Skeletal muscle tissue (tissue), 4 donors: ENCODE data around the gene TNIP3. TPM values are rescaled to one million over a fixed set of nuclear protein-coding genes. Genes with fewer than 3 reads are reported as not detected.
"Not testable (repeated sequence)": the region's sequence is repeated elsewhere in the genome, so short reads cannot be mapped to it uniquely, and the experiment has no call there.

Experiments used
- H3K27ac ChIP-seq: one replicate; pipeline ENCODE4 v1.7.0; 2013; ENCODE audit warnings: mild to moderate bottlenecking, low read depth, low read length, inconsistent platforms
- H3K27me3 ChIP-seq, 3 donors: one replicate each; pipeline ENCODE4 v1.7.0; 2013; ENCODE audit warnings: low read length in 3 of 3; ENCODE audit not compliant: control insufficient read depth in 3 of 3, insufficient read depth in 3 of 3
- H3K36me3 ChIP-seq, 3 donors: one replicate each; pipeline ENCODE4 v1.7.0; 2013; ENCODE audit warnings: low read length in 3 of 3; ENCODE audit not compliant: control insufficient read depth in 3 of 3, insufficient read depth in 3 of 3
- H3K4me1 ChIP-seq, 3 donors: one replicate each; pipeline ENCODE4 v1.7.0; 2013; ENCODE audit warnings: low read length in 3 of 3, mild to moderate bottlenecking in 3 of 3; ENCODE audit not compliant: control insufficient read depth in 3 of 3, insufficient read depth in 3 of 3
- H3K4me3 ChIP-seq, 3 donors: one replicate each; pipeline ENCODE4 v1.7.0; 2013; ENCODE audit warnings: low read length in 3 of 3
- H3K9ac ChIP-seq, 3 donors: one replicate each; pipeline ENCODE4 v1.7.0; 2013; ENCODE audit warnings: low read length in 3 of 3, mild to moderate bottlenecking in 3 of 3, moderate library complexity in 2 of 3, low read depth in 1 of 3
- H3K9me3 ChIP-seq, 3 donors: one replicate each; pipeline ENCODE4 v1.7.0; 2013; ENCODE audit warnings: low read length in 3 of 3; ENCODE audit not compliant: control insufficient read depth in 3 of 3
- total RNA-seq: library from RNA; depleted of rRNA; stranded (reverse); fragments of >200 nt; gene quantifications from one replicate; pipeline ENCODE4 v1.2.3, GENCODE V29; 2014
- donor health status: Osteomylitis.

Gene TNIP3
- total RNA-seq, 1 donor from 2014 or later: not detected

DNA sequence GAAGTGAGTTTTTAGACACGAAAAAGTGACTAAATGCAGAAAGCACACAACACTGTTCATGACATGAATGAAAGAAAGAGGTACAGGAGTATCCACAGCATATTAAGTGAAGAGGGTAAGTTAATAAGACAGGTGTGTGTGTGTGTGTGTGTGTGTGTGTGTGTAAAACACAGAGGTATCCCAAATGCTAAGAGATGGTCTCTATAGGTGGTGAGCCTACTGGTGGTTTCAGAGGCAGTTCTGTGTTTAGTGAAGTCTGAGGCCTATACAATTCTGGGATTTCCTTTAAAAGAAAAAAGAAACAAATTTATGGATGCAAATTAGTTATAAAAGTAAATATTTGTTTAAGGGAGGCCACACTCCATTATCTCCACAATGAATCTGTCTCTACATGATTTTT is 17.4 kb upstream of the TNIP3 start:
- H3K36me3 ChIP-seq: no peaks in the 10 kb centered on the region
- no peaks in the 10 kb centered on the region for H3K4me1 ChIP-seq
- no peak overlapping the region for H3K4me3 ChIP-seq
- no peaks in the 10 kb centered on the region for H3K27me3 ChIP-seq
- no peak overlapping the region for H3K27ac ChIP-seq
- no peaks in the 10 kb centered on the region for H3K9me3 ChIP-seq
- H3K9ac ChIP-seq: no peak overlapping the region

DNA sequence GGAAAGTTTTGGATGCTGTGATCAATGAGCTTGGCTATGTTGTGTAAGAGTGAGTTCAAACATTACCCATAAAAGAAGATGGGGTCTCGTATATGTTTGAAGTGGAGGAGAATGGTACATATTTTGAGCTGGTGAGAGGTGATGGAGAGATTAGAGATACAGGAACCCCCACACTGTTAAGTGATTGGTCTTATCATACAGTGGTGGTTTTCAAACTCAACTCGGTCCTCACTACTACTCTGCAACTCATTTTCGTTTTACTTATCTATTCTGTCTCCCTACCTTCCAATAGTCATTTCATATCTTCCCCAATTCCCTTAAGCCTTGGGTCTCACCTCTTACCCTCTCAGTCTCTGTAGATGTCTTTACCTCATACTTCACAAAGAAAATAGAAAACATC is 16.4 kb upstream of the TNIP3 start:
- no peak overlapping the region for H3K4me3 ChIP-seq
- H3K9ac ChIP-seq: no peak overlapping the region
- no peaks in the 10 kb centered on the region for H3K27me3 ChIP-seq
- no peaks in the 10 kb centered on the region for H3K9me3 ChIP-seq
- H3K4me1 ChIP-seq: no peaks in the 10 kb centered on the region
- no peak overlapping the region for H3K27ac ChIP-seq
- H3K36me3 ChIP-seq: no peaks in the 10 kb centered on the region

DNA sequence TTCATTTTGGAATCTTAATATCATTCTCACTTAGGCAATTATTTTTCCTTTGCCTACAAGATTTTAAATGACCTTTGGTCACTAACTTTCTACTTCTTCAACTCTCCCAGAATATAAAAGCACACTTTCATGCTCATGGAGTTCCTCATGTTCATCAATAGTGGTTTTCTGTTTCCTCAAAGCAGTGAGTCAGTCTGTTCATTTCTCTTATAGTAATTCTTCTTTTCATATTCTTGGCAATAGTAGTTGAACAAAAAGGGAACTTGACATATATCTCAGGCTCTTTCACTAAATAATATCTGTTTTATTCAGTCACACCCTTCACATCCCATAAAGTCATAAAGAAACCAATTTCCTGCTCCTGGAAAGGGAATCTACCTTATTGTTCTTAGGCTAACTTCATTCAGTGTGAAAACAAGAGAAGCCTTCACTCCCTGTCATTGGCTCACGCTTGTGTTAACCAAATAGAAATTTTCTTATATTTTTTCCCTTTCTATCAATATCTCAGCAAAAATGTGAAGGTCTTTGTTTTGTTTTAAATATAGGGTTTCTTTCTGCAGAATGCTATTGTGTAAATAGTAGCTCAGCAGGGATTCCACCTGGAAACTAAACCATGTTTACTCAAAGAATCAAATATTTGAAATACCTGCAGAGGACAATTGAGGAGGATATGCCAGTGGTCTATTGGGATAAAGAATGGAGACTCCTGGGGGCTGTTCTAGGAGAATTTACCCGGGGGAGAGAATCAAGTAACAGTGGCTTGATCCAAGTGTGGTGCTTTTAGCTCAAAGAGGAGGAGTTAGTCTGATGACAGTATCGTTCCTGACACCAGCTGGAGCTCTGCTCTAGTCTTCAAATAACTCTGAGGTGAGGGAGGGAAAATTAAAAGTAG is 13.4 kb upstream of the TNIP3 start:
- H3K4me3 ChIP-seq: no peak overlapping the region
- H3K36me3 ChIP-seq: no peaks in the 10 kb centered on the region
- H3K27me3 ChIP-seq: peaks cover 0 to 2% (median 0%) of the 10 kb centered on the region in 3 donors
- no peak overlapping the region for H3K9ac ChIP-seq
- no peaks in the 10 kb centered on the region for H3K4me1 ChIP-seq
- no peak overlapping the region for H3K27ac ChIP-seq
- no peaks in the 10 kb centered on the region for H3K9me3 ChIP-seq

DNA sequence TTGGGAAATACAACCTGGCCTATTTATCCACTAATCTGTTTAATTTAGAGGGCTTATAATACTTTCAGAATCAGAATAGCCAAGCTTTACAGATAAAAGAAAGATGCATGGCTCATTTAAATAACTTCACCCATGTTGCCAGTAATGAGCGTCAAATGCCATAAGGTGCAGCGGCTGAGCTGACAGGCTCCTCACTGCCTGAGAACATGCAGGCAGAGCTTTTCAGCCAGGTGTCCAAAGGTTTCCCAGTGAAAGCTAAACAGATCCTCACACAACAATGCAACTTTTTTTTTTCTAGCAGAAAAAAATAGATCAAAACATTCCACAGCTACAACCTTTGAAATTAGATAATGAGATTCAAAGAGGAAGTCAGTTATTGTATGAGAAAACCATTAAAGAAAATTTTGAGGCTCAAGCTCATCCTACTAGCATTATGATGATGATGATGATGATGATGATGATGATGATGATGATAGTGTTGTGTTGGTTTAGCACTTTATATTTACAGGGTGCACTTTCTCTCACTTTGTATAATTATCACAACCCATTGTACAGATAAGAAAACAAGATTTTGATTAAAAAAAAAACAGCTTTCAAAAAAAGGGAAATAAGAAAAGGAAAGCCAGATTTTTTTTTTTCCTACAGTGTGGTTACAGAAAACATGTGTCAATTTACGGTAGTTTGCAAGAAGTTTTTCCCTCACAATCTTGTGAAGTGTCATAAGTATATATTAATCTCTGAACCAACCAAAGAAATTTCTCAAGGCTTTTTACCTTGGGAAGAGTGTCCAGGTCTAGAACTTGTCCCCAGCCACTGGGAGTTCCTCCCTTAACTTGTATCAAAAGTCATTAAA is 12.2 kb upstream of the TNIP3 start:
- Histone ChIP-seq H3K27me3 (peaks cover 0 to 2% (median 0%) of the 10 kb centered on the region in 3 donors), H3K4me1 (no peaks in the 10 kb centered on the region), H3K27ac (no peak overlapping the region), H3K36me3 (no peaks in the 10 kb centered on the region), H3K9ac (no peak overlapping the region), H3K9me3 (no peaks in the 10 kb centered on the region), H3K4me3 (no peak overlapping the region)

DNA sequence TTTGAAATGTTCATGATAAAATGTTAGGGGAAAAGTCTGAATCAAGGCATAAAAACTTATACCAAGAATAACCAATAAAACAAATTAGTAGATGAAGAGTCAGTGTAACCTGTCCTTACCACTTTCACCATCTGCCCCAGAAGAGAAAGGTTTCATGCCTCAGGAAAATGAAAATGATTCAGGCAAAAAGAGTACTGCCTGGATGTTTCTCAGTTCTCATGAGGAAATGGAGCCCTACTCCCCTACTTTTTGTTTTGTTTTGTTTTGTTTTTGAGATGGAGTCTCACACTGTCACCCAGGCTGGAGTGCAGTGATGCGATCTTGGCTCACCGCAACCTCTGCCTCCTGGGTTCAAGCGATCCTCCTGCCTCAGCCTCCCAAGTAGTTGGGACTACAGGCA is 7.4 kb upstream of the TNIP3 start:
- H3K9ac ChIP-seq, H3K4me1 ChIP-seq, H3K9me3 ChIP-seq, H3K27ac ChIP-seq, H3K27me3 ChIP-seq, H3K36me3 ChIP-seq, H3K4me3 ChIP-seq: not testable (repeated sequence)

DNA sequence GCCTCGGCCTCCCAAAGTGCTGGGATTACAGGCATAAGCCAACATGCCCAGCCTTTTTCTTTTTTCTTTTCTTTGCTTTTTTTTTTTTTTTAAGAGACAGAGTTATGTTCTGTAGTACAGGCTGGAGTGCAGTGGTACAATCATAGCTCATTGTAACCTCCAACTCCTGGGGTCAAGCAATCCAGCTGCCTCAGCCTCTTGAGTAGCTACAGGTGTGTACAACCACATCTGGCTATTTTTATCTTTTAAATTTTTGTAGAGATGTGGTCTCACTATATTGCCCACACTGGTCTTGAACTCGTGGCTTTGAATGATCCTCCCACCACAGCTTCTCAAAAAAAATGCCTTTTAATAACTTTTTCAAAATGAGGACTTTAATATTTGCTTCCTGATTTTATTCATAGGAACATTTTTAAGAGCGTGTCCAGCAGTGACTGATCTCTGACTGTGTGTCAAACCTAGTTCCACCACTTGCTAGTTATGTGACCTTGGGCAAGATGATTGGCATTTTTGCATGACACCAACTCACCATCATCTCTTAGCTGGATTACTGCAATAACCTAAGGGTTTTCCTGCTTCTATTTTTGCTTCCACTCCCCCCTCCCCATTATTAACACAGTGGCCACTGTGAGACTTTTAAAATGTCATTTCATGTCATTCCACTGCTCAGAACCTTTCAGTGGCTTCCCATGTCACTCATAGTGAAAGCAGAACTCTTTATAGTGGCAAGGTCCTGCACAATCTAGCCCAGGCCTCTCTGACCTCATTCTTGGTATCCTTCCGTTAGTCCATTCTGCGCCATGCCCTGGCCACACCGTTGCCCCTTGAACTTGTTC is 4.5 kb upstream of the TNIP3 start:
- Histone ChIP-seq H3K9ac (no peak overlapping the region), H3K36me3 (no peaks in the 10 kb centered on the region), H3K27ac (no peak overlapping the region), H3K4me1 (no peaks in the 10 kb centered on the region), H3K9me3 (no peaks in the 10 kb centered on the region), H3K4me3 (no peak overlapping the region), H3K27me3 (no peaks in the 10 kb centered on the region)

DNA sequence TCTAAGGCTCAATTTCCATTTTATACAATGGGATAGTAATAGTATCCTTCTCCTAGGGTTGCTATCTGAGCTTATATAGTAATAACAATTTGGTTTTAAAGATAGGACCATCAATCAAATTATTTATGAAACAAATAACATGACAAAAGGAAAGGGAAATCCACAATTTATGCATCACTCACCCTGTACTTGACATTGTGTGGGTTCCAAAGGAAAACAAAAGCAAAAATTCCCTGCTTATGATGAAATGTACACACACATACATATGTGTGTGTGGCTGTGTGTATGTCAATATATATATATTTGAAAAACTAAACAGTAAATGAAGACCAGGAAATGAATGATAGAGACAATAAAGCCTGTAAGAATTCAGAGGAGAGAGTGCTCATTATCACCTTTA is 2.9 kb upstream of the TNIP3 start:
- H3K9me3 ChIP-seq: no peaks in the 10 kb centered on the region
- no peak overlapping the region for H3K4me3 ChIP-seq
- no peak overlapping the region for H3K27ac ChIP-seq
- H3K36me3 ChIP-seq: no peaks in the 10 kb centered on the region
- no peaks in the 10 kb centered on the region for H3K27me3 ChIP-seq
- H3K4me1 ChIP-seq: no peaks in the 10 kb centered on the region
- H3K9ac ChIP-seq: no peak overlapping the region

DNA sequence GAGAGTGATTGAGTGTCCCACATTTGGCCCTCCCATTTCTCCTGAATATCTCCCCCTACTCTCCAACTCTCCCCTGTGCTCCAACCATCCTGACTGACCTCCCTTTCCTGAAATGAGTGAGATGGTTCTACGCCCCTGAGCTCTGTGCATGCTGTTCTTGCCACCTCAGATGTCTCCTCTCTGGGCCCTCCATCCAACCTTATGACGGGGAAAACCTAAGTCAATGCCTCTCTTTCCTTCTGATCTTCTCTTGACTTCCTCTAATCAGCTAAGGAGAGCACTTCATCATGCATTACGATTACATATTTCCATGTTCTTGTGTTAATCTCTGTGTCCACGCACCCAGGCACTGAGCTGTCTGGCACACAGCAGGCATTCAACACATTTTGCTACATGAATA is 1.1 kb upstream of the TNIP3 start:
- Histone ChIP-seq H3K36me3 (no peaks in the 10 kb centered on the region), H3K9me3 (no peaks in the 10 kb centered on the region)

DNA sequence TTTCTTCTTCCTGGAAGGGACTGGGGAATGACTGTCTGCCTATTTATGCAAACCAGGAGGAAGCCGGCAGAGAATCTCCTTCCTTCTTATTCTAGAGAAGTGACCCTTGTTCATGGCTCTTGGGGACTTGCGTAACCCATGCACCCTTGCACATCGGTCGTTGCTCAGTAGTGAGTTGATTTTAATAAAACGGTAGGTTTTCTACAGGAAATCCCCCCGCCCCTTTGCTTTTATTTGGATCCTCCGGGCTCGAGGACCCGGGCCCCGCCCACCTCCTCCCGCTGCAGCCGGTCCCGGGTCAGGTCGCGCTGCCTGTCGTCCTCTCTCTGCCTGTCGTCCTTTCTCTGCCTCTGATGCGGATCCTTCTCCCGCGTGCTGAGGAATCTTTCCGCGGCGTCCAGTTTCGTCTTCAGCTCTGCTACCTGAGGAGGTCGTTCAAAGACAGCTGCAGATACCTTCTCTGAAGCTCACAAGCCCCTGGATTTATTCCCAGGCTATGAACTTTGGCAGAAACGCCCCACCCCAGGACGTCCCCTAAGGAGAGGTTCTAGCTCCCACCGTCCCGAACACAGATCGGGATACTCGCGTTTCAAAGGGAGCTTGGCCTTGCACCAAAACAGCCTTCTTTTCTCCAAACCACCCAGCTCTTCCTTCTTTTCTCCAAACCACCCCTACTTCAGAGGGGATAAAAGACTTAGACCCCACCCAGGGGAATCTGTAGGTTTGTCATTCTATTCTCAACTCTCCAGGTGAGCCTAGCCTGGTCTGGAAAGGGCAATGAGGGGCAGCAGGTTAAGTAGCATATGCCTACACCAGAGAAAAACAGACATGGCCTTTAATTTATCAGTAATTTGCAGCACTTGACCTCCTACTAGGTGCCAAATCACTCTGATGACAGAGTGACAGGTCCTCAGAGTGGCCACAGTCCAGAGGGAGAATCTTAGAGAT is 7.0 kb downstream of the TNIP3 start:
- Histone ChIP-seq H3K27me3 (peaks cover 0 to 6% (median 3%) of the 10 kb centered on the region in 3 donors), H3K4me1 (peaks cover 0 to 12% (median 3%) of the 10 kb centered on the region in 3 donors), H3K36me3 (no peaks in the 10 kb centered on the region), H3K27ac (no peak overlapping the region), H3K9ac (peak overlapping the region in 2 of 3 donors; percentile 7 to 55), H3K9me3 (no peaks in the 10 kb centered on the region), H3K4me3 (peak overlapping the region; percentile 46 to 63 (median 61))

More for the DNA sequence above, 1.1 kb upstream of the TNIP3 start:
- Histone ChIP-seq H3K4me3 (no peak overlapping the region), H3K27me3 (no peaks in the 10 kb centered on the region), H3K4me1 (no peaks in the 10 kb centered on the region), H3K27ac (no peak overlapping the region), H3K9ac (no peak overlapping the region)
